Esophagus squamous epithelium (tissue), 5 donors: ENCODE measurements around the gene TCF15. TPM values are rescaled to one million over a fixed set of nuclear protein-coding genes. Genes with fewer than 3 reads are reported as not detected.

Experiments
- DNase-seq: peaks from one replicate; lab custom pipeline; 2025; lab: John Stamatoyannopoulos, UW
- H3K27ac ChIP-seq, 4 donors: fragments of 200-600 bp; sonication (generic); one replicate each; pipeline ENCODE4 v1.5.1; 2016 to 2019; ENCODE audit warnings: mild to moderate bottlenecking in 1 of 4
- H3K27me3 ChIP-seq, 4 donors: fragments of 200-600 bp; sonication (generic); 1 replicate in 3 of 4; 2 replicates in 1 of 4; pipeline versions ENCODE4 v1.5.1 to v1.6.0; 2017 to 2021; ENCODE audit warnings: antibody characterized with exemption in 1 of 4
- H3K36me3 ChIP-seq, 3 donors: fragments of 200-600 bp; sonication (generic); one replicate each; pipeline ENCODE4 v1.5.1; 2016 to 2019
- H3K4me1 ChIP-seq, 3 donors: fragments of 200-600 bp; sonication (generic); one replicate each; pipeline ENCODE4 v1.5.1; 2017 to 2019
- H3K4me3 ChIP-seq, 4 donors: fragments of 200-600 bp; sonication (generic); 1 replicate in 3 of 4; 2 replicates in 1 of 4; pipeline ENCODE4 v1.5.1; 2016 to 2019; ENCODE audit warnings: mild to moderate bottlenecking in 2 of 4, moderate library complexity in 1 of 4
- H3K9me3 ChIP-seq, 3 donors: fragments of 200-600 bp; sonication (generic); one replicate each; pipeline ENCODE4 v1.5.1; 2016 to 2019
- CTCF ChIP-seq, 6 experiments: fragments of 450-650 bp in 4 of 6; fragments of 200-600 bp in 2 of 6; sonication (generic) in 2 of 6; IDR thresholded peaks; one replicate each; pipeline ENCODE4 v1.5.1; 2016 to 2019; ENCODE audit warnings: antibody characterized with exemption in 6 of 6, mild to moderate bottlenecking in 4 of 6, moderate library complexity in 4 of 6
- POLR2A ChIP-seq, 4 donors: fragments of 450-650 bp; IDR thresholded peaks; one replicate each; pipeline ENCODE4 v1.6.1; 2017; ENCODE audit warnings: antibody characterized with exemption in 4 of 4, mild to moderate bottlenecking in 4 of 4, moderate library complexity in 3 of 4
- WGBS, 2 donors: methylation state at CpG; one replicate each; pipeline ENCODE4 v1.1.5; 2018; 5-methylcytosine and 5-hydroxymethylcytosine counted together
- intact Hi-C: fragments of 100-400 bp; cut with DNase I; formaldehyde crosslinking; loops from one replicate; pipeline ENCODE4 v1.15.0; 2022
- total RNA-seq, 4 donors: library from RNA; depleted of rRNA; stranded (reverse); fragments of >200 nt; gene quantifications; one replicate each; pipeline ENCODE4 v1.1.0, GENCODE V29; 2016
- donor health status: DM: yes; HTN: yes; CAD: no.

Gene TCF15
- total RNA-seq, 4 donors from 2014 or later: not detected

DNA sequence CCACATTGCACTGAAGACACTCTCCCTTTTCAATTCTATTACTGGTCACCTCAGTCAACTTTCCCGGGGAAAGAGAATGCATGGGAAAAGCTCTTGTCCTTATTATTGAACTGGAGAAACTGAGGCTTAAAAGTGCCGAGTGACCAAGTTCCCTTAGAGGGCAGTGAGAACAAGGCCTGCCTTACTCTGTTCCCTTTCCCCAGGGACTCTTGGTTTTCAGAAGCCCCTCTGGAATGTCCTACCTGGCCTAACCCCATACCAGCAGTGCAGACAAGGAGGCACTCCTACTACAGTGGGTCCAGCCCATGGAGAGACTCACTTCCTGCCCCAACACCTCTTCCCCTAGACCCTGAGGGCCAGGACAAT is 36.7 kb upstream of the TCF15 start:
- no peak overlapping the region for H3K27ac ChIP-seq
- no peak for DNase-seq
- peaks cover 13 to 30% (median 18%) of the 10 kb centered on the region in 3 donors for H3K4me1 ChIP-seq
- peaks cover 0 to 12% (median 0%) of the 10 kb centered on the region in 4 donors for H3K27me3 ChIP-seq
- H3K9me3 ChIP-seq: peaks cover 0 to 7% (median 0%) of the 10 kb centered on the region in 3 donors
- WGBS, 2 donors: 92 to 95% methylated on average over 2 of the region's 2 CpGs
- TF ChIP-seq CTCF (IDR thresholded peaks at IDR 0.05): no peak
- no peak for TF ChIP-seq POLR2A (IDR thresholded peaks at IDR 0.05)
- H3K4me3 ChIP-seq: no peak overlapping the region
- H3K36me3 ChIP-seq: peaks cover 19 to 46% (median 25%) of the 10 kb centered on the region in 3 donors
- intact Hi-C loops: no loop called here

GRCh38 chr20:646107-646867 is 36.2 kb upstream of the TCF15 start:
- H3K27me3 ChIP-seq: peaks cover 0 to 15% (median 0%) of the 10 kb centered on the region in 4 donors
- intact Hi-C loops: no loop called here
- no peak overlapping the region for H3K27ac ChIP-seq
- H3K36me3 ChIP-seq: peaks cover 19 to 46% (median 25%) of the 10 kb centered on the region in 3 donors
- H3K4me1 ChIP-seq: peaks cover 7 to 25% (median 13%) of the 10 kb centered on the region in 3 donors
- H3K9me3 ChIP-seq: peaks cover 0 to 7% (median 0%) of the 10 kb centered on the region in 3 donors
- TF ChIP-seq CTCF (IDR thresholded peaks at IDR 0.05) (no peak), POLR2A (IDR thresholded peaks at IDR 0.05) (no peak)
- H3K4me3 ChIP-seq: no peak overlapping the region
- DNase-seq: no peak
- WGBS, 2 donors: 60 to 78% methylated on average over 8 of the region's 10 CpGs

DNA sequence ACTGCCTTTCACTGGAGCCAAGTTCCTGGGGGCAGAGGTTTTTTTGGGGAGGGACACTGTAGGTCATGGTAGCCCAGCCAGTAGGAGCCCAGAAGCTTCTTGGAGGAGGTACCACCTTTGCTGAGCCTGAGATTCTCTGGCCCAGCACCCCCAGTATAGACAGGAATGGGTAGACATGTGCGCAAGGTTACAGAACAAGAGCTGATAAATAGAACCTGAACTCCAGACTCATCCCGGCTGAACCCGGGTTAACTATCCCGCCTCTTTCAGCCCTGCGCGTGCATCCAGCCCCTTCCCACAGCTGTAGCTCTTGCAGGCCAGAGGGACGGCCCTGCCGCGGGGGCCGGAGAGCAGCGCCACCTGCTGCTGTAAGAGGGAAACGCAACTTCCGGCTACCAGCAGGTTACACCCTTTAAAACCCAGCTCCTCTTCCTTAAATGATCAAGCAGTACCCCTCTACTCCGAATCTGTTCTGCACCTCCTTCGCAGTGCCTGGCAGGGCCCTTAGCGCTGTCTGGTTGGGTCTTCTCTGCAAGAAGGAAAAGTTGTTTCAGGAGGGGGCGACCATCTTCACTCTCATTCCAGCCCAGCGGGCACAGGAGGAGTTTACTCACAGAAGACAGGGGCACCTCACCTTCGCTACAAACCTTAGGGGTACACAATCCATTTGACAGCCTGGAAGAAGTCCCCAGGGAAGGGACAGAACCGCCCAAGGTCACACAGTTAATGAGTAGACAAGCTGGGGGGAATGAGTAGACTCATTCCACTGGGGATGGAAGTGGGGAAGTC is 35.4 kb upstream of the TCF15 start:
- H3K27ac ChIP-seq: no peak overlapping the region
- 9 to 15% methylated on average over 10 to 17 of the region's 20 CpGs for whole genome bisulfite sequencing, 2 donors

GRCh38 chr20:644692-645317 is 34.7 kb upstream of the TCF15 start:
- 75 to 82% methylated on average over 11 of the region's 11 CpGs for WGBS, 2 donors
- peaks cover 16 to 33% (median 19%) of the 10 kb centered on the region in 3 donors for H3K36me3 ChIP-seq
- H3K9me3 ChIP-seq: peaks cover 0 to 7% (median 0%) of the 10 kb centered on the region in 3 donors
- intact Hi-C loops: loop anchor here (2.0 kb wide), 1 partner anchor 84 kb away; no protein-coding TSS in a partner anchor
- DNase-seq: no peak
- TF ChIP-seq POLR2A (IDR thresholded peaks at IDR 0.05) (no peak), CTCF (IDR thresholded peaks at IDR 0.05) (no peak)
- no peak overlapping the region for H3K27ac ChIP-seq
- peaks cover 6 to 21% (median 7%) of the 10 kb centered on the region in 3 donors for H3K4me1 ChIP-seq
- peaks cover 0 to 24% (median 0%) of the 10 kb centered on the region in 4 donors for H3K27me3 ChIP-seq
- no peak overlapping the region for H3K4me3 ChIP-seq

More for the DNA sequence above, 35.4 kb upstream of the TCF15 start:
- TF ChIP-seq CTCF (IDR thresholded peaks at IDR 0.05) (peak; percentile 78 to 88 (median 84)), POLR2A (IDR thresholded peaks at IDR 0.05) (no peak)
- Histone ChIP-seq H3K9me3 (peaks cover 0 to 7% (median 0%) of the 10 kb centered on the region in 3 donors), H3K27me3 (peaks cover 0 to 22% (median 0%) of the 10 kb centered on the region in 4 donors), H3K4me1 (peaks cover 6 to 21% (median 7%) of the 10 kb centered on the region in 3 donors), H3K36me3 (peaks cover 19 to 40% (median 23%) of the 10 kb centered on the region in 3 donors), H3K4me3 (no peak overlapping the region)
- DNase-seq: no peak
- intact Hi-C loops: loop anchor here (2.0 kb wide), 1 partner anchor 85 kb away; no protein-coding TSS in a partner anchor
